Germinal center (tissue), 1 donor: Measurements from ENCODE around the gene SMCO1.
A peak's percentile ranks its signal among the peaks of the same experiment; 100 is the strongest.
"Not testable (repeated sequence)": the region's sequence is repeated elsewhere in the genome, so short reads cannot be mapped to it uniquely, and the experiment has no call there.

ENCODE experiments used
- DNase-seq: peaks from one replicate; pipeline ENCODE4 v3.0.0; 2012; ENCODE audit warnings: mixed read lengths, low spot score

SMCO1 gene

GRCh38 chr3:196514913-196515621 is at the start of gene SMCO1:
Gene SMCO1 (minus strand): TSS chr3:196515346. CDS start chr3:196515209, 137 bp downstream.
- DNase-seq: no peak

- no peak for DNase-seq
These were observed 48.6 kb upstream of the SMCO1 start for GRCh38 chr3:196563721-196564225.

- no peak for DNase-seq
These were observed 44.7 kb upstream of the SMCO1 start for GRCh38 chr3:196559826-196560225.

GRCh38 chr3:196558476-196558875 is 43.3 kb upstream of the SMCO1 start:
- DNase-seq: no peak

GRCh38 chr3:196557236-196557635 is 42.1 kb upstream of the SMCO1 start:
- DNase-seq: no peak

- no peak for DNase-seq
These were observed 40.1 kb upstream of the SMCO1 start for GRCh38 chr3:196555295-196555694.

- peak; percentile 27 for DNase-seq
These were observed 39.1 kb upstream of the SMCO1 start for GRCh38 chr3:196554205-196554604.

- DNase-seq: no peak
These were observed 38.4 kb upstream of the SMCO1 start for GRCh38 chr3:196553551-196553950.

- no peak for DNase-seq
These were observed 37.1 kb upstream of the SMCO1 start for GRCh38 chr3:196552253-196552652.

GRCh38 chr3:196550172-196550571 is 35.0 kb upstream of the SMCO1 start:
- DNase-seq: not testable (repeated sequence)

GRCh38 chr3:196549312-196549711 is 34.2 kb upstream of the SMCO1 start:
- DNase-seq: not testable (repeated sequence)

GRCh38 chr3:196547067-196547466 is 31.9 kb upstream of the SMCO1 start:
- DNase-seq: no peak

GRCh38 chr3:196546537-196546936 is 31.4 kb upstream of the SMCO1 start:
- DNase-seq: no peak

- no peak for DNase-seq
These were observed 29.4 kb upstream of the SMCO1 start for GRCh38 chr3:196544491-196544992.

- DNase-seq: no peak
These were observed 26.7 kb upstream of the SMCO1 start for GRCh38 chr3:196541684-196542445.

GRCh38 chr3:196537319-196537984 is 22.3 kb upstream of the SMCO1 start:
- peak; percentile 21 for DNase-seq

- DNase-seq: no peak
These were observed 18.1 kb upstream of the SMCO1 start for GRCh38 chr3:196533260-196533681.

- DNase-seq: no peak
These were observed 16.3 kb upstream of the SMCO1 start for GRCh38 chr3:196531418-196531817.

GRCh38 chr3:196528639-196529233 is 13.6 kb upstream of the SMCO1 start:
- DNase-seq: peak; percentile 89

GRCh38 chr3:196525141-196525540 is 10.0 kb upstream of the SMCO1 start:
- no peak for DNase-seq

GRCh38 chr3:196524527-196524926 is 9.4 kb upstream of the SMCO1 start:
- DNase-seq: no peak

GRCh38 chr3:196523841-196524240 is 8.7 kb upstream of the SMCO1 start:
- no peak for DNase-seq
